HepG2 (cell line): ENCODE measurements around the gene CD58. TPM values are rescaled to one million over a fixed set of nuclear protein-coding genes. Genes with fewer than 3 reads are reported as not detected.

ENCODE experiments used
- AGO2 ChIP-seq: fragments of 200-400 bp; formaldehyde crosslinking; optimal IDR thresholded peaks from 2 replicates; pipeline ENCODE3; 2017; ENCODE audit warnings: mild to moderate bottlenecking, low read depth, low read length, moderate library complexity
- FOXO1 ChIP-seq: sonication (generic); formaldehyde crosslinking; IDR thresholded peaks from 2 replicates; pipeline ENCODE4 v1.4.0; 2020; ENCODE audit warnings: missing genetic modification reagents
- HDAC1 ChIP-seq: sonication (generic); formaldehyde crosslinking; IDR thresholded peaks from 2 replicates; pipeline ENCODE4 v1.5.1; 2020; ENCODE audit warnings: mild to moderate bottlenecking, missing genetic modification reagents
- NFIC ChIP-seq: IDR thresholded peaks from 2 replicates; pipeline ENCODE4 v1.6.1; 2012; ENCODE audit warnings: mild to moderate bottlenecking, low read length, inconsistent platforms
- NFYC ChIP-seq: IDR thresholded peaks from 2 replicates; pipeline ENCODE4 v1.6.1; 2016; ENCODE audit warnings: missing genetic modification reagents, missing compliant biosample characterization
- PHF5A ChIP-seq: IDR thresholded peaks from one replicate; pipeline ENCODE4 v1.6.1; 2018; ENCODE audit warnings: low read depth, missing genetic modification reagents; ENCODE audit not compliant: unreplicated experiment
- SP4 ChIP-seq: sonication (generic); formaldehyde crosslinking; IDR thresholded peaks from 2 replicates; pipeline ENCODE4 v1.8.1; 2023; ENCODE audit warnings: mild to moderate bottlenecking, missing genetic modification reagents
- TBL1XR1 ChIP-seq: fragments of 150-350 bp; IDR thresholded peaks from 2 replicates; pipeline ENCODE4 v1.6.1; 2014; ENCODE audit warnings: borderline replicate concordance, low read length; ENCODE audit not compliant: partially characterized antibody
- ZFP90 ChIP-seq: sonication (generic); formaldehyde crosslinking; IDR thresholded peaks from 2 replicates; pipeline ENCODE4 v1.8.0; 2022; ENCODE audit warnings: missing genetic modification reagents, mild to moderate bottlenecking, inconsistent platforms, borderline replicate concordance
- ZFP91 ChIP-seq: sonication (generic); formaldehyde crosslinking; IDR thresholded peaks from 2 replicates; pipeline ENCODE4 v1.9.0; 2022; ENCODE audit warnings: missing genetic modification reagents, mild to moderate bottlenecking, borderline replicate concordance
- ZNF598 ChIP-seq: sonication (generic); formaldehyde crosslinking; IDR thresholded peaks from 2 replicates; pipeline ENCODE4 v1.5.1; 2020; ENCODE audit warnings: mild to moderate bottlenecking, missing genetic modification reagents, borderline replicate concordance
- polyA plus RNA-seq, 8 experiments: library from polyadenylated mRNA; depleted of rRNA in 3 of 8; stranded (reverse) in 7 of 8; unstranded in 1 of 8; fragments of >200 nt; fragmentation: Illumina TruSeq in 4 of 8; extraction: Trizol in 4 of 8; gene quantifications; 2 replicates each; pipeline versions ENCODE4 v1.2.1 to v1.2.3, GENCODE V29; 2011 to 2016; ENCODE audit warnings: low read depth in 4 of 8, missing spikeins in 1 of 8, mixed read lengths in 1 of 8; ENCODE audit not compliant: insufficient read depth in 1 of 8
- total RNA-seq, 5 experiments: library from RNA; depleted of rRNA; stranded (reverse); fragments of >200 nt; fragmentation: Illumina TruSeq; extraction: Trizol; gene quantifications; 2 replicates each; pipeline ENCODE4 v1.2.3, GENCODE V29; 2016; ENCODE audit warnings: low read depth in 1 of 5
- TF ChIP-seq, protein P1 (sequence below): sonication (generic); formaldehyde crosslinking; IDR thresholded peaks from 2 replicates; pipeline ENCODE4 v1.4.0; 2020; ENCODE audit warnings: missing genetic modification reagents
- TF ChIP-seq, protein P2 (sequence below): sonication (generic); formaldehyde crosslinking; IDR thresholded peaks from 2 replicates; pipeline ENCODE4 v1.8.0; 2022; ENCODE audit warnings: missing genetic modification reagents, mild to moderate bottlenecking, inconsistent platforms, borderline replicate concordance

The CD58 gene
- total and polyA plus RNA-seq, 2 of the 13 experiments (the other 11 are each of a cell fraction or from before 2014, with no cell fraction given): 9.4 to 13.5 TPM

DNA sequence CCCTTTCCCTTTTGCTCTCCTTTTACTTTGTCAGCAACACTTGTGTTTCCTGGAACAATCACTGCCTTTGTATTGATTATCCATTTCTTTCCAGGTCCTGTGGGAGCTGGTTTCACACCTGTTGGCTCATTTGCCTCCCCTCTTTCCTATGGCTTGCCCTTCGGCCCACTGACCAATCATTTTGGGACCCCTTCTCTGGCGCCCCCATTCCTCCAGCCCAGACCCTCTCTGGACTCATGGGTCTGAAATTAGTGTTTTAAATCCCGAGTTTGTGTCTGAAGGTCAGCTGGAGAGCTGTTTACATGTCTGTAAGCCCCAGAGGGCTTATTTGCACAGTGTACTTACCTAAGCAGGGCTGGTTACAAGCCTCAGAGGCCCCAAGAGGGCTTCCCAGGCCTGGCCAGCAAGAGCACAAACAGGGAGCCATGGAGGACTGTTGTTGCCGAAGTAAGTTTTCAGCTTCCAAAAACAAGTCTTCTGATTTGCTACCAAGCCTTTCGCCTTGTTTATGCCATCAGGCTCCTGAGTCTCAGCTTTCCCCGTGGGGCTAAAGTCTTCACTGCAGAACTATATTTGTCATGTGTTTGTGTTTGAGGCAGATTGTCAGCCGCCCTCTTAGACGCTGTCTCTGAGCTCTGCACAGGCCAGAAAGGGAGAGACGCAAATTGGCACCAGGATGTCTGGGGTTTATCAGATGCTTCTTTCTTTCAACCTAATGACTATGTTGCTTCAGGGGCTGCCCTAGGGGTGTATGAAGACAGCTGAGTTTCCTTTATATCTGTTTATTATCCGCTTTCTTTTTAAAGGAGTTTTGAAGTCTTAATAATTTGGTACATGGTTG lies 104.8 kb downstream of the CD58 start (continued):
- TF ChIP-seq ZFP91 (CRISPR knock-in tag): peak; percentile 60; the same call in 1 of the 2 replicates
- TF ChIP-seq PHF5A (CRISPR knock-in tag): no peak
- peak; percentile 76 for TF ChIP-seq HDAC1 (CRISPR knock-in tag)
- peak; percentile 77; the same call in 1 of the 2 replicates for TF ChIP-seq NFIC
- TF ChIP-seq ZFP90 (CRISPR knock-in tag): peak; percentile 73; the same call in 1 of the 2 replicates
- 0 out of 2 replicates have a peak, but pooled peaks have one; percentile 53 for TF ChIP-seq ZNF598 (CRISPR knock-in tag)
- TF ChIP-seq TBL1XR1: peak; percentile 90
- TF ChIP-seq AGO2: no peak
- TF ChIP-seq, protein P1, sequence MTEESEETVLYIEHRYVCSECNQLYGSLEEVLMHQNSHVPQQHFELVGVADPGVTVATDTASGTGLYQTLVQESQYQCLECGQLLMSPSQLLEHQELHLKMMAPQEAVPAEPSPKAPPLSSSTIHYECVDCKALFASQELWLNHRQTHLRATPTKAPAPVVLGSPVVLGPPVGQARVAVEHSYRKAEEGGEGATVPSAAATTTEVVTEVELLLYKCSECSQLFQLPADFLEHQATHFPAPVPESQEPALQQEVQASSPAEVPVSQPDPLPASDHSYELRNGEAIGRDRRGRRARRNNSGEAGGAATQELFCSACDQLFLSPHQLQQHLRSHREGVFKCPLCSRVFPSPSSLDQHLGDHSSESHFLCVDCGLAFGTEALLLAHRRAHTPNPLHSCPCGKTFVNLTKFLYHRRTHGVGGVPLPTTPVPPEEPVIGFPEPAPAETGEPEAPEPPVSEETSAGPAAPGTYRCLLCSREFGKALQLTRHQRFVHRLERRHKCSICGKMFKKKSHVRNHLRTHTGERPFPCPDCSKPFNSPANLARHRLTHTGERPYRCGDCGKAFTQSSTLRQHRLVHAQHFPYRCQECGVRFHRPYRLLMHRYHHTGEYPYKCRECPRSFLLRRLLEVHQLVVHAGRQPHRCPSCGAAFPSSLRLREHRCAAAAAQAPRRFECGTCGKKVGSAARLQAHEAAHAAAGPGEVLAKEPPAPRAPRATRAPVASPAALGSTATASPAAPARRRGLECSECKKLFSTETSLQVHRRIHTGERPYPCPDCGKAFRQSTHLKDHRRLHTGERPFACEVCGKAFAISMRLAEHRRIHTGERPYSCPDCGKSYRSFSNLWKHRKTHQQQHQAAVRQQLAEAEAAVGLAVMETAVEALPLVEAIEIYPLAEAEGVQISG (CRISPR knock-in tag): peak; percentile 82
- TF ChIP-seq SP4 (CRISPR knock-in tag): no peak
- TF ChIP-seq, protein P2, sequence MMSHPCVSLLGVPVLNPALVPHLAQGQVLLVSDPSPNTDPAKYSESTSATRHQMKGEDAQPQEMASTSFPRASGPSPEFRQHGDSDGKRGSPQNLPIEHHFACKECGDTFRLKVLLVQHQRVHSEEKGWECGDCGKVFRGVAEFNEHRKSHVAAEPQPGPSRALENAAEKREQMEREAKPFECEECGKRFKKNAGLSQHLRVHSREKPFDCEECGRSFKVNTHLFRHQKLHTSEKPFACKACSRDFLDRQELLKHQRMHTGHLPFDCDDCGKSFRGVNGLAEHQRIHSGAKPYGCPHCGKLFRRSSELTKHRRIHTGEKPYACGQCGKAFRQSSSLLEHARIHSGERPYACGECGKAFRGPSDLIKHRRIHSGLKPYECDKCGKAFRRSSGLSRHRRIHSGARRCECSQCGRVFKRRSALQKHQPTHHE (CRISPR knock-in tag): no peak
- TF ChIP-seq NFYC (CRISPR knock-in tag): 0 out of 2 replicates have a peak, but pooled peaks have one; percentile 27
- peak; percentile 97 for TF ChIP-seq FOXO1
